HG03342 (cell line): ENCODE measurements around the gene NAT10.
"Not testable (repeated sequence)": the region's sequence is repeated elsewhere in the genome, so short reads cannot be mapped to it uniquely, and the experiment has no call there.

Experiments
- ATAC-seq: cut with Tn5 transposase; IDR thresholded peaks from one replicate; pipeline ENCODE4 v1.9.1; 2021; ENCODE audit warnings: mild to moderate bottlenecking, moderate library complexity; ENCODE audit not compliant: unreplicated experiment

NAT10 gene

GRCh38 chr11:34105079-34105956 is at the start of gene NAT10:
TSS of gene NAT10 (plus strand) at chr11:34105629. CDS start at chr11:34108226, 2,597 bp downstream.
- ATAC-seq: peak; percentile 85

- no peak for ATAC-seq
Measured at GRCh38 chr11:34056672-34057071, 48.8 kb upstream of the NAT10 start.

GRCh38 chr11:34063061-34063795 is 42.2 kb upstream of the NAT10 start:
- no peak for ATAC-seq

- ATAC-seq: no peak
Measured at GRCh38 chr11:34064291-34064690, 41.1 kb upstream of the NAT10 start.

GRCh38 chr11:34065505-34066203 is 39.8 kb upstream of the NAT10 start:
- ATAC-seq: no peak

GRCh38 chr11:34066766-34067165 is 38.7 kb upstream of the NAT10 start:
- ATAC-seq: not testable (repeated sequence)

GRCh38 chr11:34067383-34068065 is 37.9 kb upstream of the NAT10 start:
- no peak for ATAC-seq

GRCh38 chr11:34068111-34068510 is 37.3 kb upstream of the NAT10 start:
- ATAC-seq: no peak

- ATAC-seq: not testable (repeated sequence)
Measured at GRCh38 chr11:34071306-34071705, 34.1 kb upstream of the NAT10 start.

GRCh38 chr11:34072041-34072440 is 33.4 kb upstream of the NAT10 start:
- no peak for ATAC-seq

GRCh38 chr11:34072832-34073231 is 32.6 kb upstream of the NAT10 start:
- no peak for ATAC-seq

- no peak for ATAC-seq
Measured at GRCh38 chr11:34074391-34074790, 31.0 kb upstream of the NAT10 start.

- ATAC-seq: no peak
Measured at GRCh38 chr11:34075178-34075820, 30.1 kb upstream of the NAT10 start.

GRCh38 chr11:34080609-34081008 is 24.8 kb upstream of the NAT10 start:
- ATAC-seq: no peak

GRCh38 chr11:34084637-34085036 is 20.8 kb upstream of the NAT10 start:
- no peak for ATAC-seq

GRCh38 chr11:34086554-34087283 is 18.7 kb upstream of the NAT10 start:
- no peak for ATAC-seq

GRCh38 chr11:34091825-34092224 is 13.6 kb upstream of the NAT10 start:
- no peak for ATAC-seq

GRCh38 chr11:34094900-34095299 is 10.5 kb upstream of the NAT10 start:
- ATAC-seq: not testable (repeated sequence)

GRCh38 chr11:34098813-34099212 is 6.6 kb upstream of the NAT10 start:
- ATAC-seq: no peak

- no peak for ATAC-seq
Measured at GRCh38 chr11:34104680-34105078, 750 bp upstream of the NAT10 start.
